Fibroblast of the aortic adventitia (primary cell): Measurements from ENCODE around the gene ROR2. TPM values are rescaled to one million over a fixed set of nuclear protein-coding genes. Genes with fewer than 3 reads are reported as not detected.
"Not testable (repeated sequence)": the region's sequence is repeated elsewhere in the genome, so short reads cannot be mapped to it uniquely, and the experiment has no call there.

Source experiments
- DNase-seq: peaks from one replicate; pipeline ENCODE4 v3.0.0-alpha.2; 2010; ENCODE audit warnings: low read depth
- H3K4me3 ChIP-seq: 2 replicates; pipeline ENCODE4 v1.5.1; 2011; ENCODE audit warnings: low read depth, mild to moderate bottlenecking, control low read depth, low read length, moderate library complexity
- total RNA-seq: library from RNA; depleted of rRNA; stranded (reverse); fragments of >200 nt; gene quantifications from 2 replicates; pipeline ENCODE4 v1.2.3, GENCODE V29; 2012; ENCODE audit warnings: low replicate concordance
- TF ChIP-seq, protein P1 (sequence below): IDR thresholded peaks from 2 replicates; pipeline ENCODE4 v1.5.1; 2011; ENCODE audit warnings: mild to moderate bottlenecking, low read length, control low read depth, inconsistent platforms; ENCODE audit not compliant: insufficient read depth

Gene ROR2
- total RNA-seq, 1 donor: 13.0 TPM

DNA sequence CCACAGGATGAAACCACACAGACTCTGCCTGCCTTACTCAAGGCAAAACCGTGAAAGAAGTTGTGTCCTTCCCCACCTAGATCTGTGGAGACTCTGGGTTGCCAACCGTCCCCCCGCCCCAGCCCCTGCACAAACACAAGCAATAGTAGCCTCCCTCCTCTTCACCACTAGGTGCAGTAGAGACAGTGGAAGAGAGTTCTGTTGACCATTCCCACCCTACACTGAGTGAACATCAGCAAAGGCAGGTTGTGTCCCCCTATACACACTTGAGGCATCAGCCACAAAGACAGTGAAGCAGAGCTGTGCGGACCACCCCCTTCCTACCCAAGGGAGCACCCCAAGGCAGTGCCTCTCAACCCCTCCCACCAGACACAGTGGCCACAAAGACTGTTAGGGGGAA lies 302.7 kb downstream of the ROR2 start:
- TF ChIP-seq, protein P1, sequence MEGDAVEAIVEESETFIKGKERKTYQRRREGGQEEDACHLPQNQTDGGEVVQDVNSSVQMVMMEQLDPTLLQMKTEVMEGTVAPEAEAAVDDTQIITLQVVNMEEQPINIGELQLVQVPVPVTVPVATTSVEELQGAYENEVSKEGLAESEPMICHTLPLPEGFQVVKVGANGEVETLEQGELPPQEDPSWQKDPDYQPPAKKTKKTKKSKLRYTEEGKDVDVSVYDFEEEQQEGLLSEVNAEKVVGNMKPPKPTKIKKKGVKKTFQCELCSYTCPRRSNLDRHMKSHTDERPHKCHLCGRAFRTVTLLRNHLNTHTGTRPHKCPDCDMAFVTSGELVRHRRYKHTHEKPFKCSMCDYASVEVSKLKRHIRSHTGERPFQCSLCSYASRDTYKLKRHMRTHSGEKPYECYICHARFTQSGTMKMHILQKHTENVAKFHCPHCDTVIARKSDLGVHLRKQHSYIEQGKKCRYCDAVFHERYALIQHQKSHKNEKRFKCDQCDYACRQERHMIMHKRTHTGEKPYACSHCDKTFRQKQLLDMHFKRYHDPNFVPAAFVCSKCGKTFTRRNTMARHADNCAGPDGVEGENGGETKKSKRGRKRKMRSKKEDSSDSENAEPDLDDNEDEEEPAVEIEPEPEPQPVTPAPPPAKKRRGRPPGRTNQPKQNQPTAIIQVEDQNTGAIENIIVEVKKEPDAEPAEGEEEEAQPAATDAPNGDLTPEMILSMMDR: no peak
- no peak for DNase-seq

DNA sequence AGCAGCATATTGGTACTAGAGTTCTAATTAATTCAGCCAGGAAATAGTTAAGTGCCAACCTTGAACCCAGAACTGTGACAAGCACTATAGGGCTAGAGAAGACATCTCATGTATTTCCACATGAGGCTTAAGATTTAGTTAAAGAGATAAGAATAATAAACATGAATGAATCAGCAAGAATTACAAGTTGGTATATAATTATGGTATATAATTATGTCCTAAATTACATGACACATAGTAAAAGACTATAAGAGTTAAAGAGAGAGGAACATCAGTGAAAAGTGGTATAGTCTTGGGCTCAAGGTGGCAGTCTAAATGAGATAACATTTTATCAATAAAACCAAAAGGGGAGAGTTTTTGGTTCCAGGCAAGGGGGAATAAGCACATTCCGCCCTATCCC lies 303.3 kb downstream of the ROR2 start:
- TF ChIP-seq, protein P1: no peak
- no peak overlapping the region for H3K4me3 ChIP-seq
- no peak for DNase-seq

More for the DNA sequence above, 302.7 kb downstream of the ROR2 start:
- H3K4me3 ChIP-seq: no peak overlapping the region

DNA sequence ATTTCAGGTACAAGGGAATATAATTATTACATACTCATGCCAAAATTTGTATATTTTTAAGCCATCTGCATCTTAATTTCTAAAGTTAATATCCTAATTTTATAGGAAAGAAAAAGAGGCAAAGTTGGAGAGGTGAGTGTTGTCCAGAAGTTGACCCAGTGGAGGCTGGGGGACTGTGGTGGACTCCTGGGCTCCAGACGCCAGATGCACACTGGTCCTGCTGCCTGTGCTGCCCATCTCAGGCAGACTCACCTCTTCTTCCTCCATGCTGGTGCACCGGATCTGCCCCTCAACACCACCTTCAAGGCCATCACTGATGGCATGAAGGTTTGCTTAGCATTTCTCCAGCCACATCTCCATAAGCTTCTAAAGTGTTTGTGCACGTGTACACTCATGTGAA lies 305.6 kb downstream of the ROR2 start:
- TF ChIP-seq, protein P1: no peak

DNA sequence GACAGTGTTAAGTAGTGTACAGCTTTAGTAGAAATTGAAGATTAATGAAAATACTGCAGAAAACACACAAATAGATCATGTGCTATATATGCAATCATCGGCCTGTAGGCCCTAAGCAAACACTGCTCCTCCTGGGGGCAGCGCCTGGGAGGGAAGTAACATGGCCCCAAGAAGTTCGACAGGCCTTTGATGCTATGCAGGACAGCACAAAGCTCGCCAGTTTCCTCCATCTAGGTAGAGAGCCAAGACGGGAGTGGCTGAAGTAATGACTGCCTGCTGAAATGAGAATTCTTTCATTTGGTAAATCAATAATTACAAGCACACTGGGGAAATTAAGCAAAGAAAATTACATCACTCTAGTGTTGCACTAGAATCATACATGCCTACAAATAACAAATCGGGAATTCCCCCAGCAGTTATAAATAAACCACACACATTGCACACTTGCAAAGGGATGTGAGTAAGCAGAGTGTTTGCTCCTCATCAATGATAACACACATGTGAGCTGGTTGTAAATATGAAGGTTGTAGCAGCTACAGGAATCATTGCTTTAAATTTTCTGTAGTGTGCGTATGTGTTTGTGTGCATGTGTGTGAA lies 306.4 kb downstream of the ROR2 start:
- peak; percentile 33 for DNase-seq
- no peak overlapping the region for H3K4me3 ChIP-seq
- TF ChIP-seq, protein P1: peak; percentile 11

More for the DNA sequence above, 305.6 kb downstream of the ROR2 start:
- DNase-seq: no peak
- H3K4me3 ChIP-seq: no peak overlapping the region

DNA sequence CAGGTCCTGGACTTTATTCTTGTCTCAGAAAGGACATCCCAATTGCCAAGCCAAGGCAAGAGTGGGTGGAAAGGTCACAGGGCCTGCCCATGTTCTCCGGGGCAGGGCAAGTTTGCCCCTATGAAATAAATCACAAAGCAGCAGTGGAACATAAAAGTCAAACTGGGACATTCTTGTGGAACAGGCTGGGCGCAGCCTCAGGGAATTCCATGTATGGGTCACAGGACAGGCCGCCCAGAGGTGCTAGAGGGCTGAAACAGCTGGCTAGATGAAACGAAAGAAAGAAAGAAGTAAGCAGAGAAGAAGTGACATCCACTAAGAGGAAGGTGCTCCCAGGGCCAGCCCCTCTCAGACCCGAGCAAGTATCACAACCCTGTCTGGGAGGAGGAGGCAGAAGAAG lies 307.3 kb downstream of the ROR2 start:
- TF ChIP-seq, protein P1: no peak
- DNase-seq: no peak
- no peak overlapping the region for H3K4me3 ChIP-seq

DNA sequence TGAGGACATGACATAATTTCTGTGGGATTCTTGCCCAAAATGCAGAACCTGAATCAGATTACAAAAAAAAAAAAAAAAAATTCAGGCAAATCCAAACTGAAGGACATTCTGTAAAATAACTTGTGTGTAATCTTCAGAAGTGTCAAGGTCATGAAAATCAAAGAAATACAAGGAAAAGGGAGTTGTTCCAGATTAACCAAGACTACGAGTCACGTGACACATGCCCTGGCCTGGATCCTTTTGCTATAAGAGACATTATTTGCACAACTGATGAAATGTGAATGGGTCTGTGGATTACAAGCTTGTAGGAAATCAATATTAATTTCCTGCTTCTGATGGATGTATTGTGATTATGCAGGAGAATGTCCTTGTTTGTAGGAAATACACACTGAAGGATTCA lies 309.6 kb downstream of the ROR2 start:
- no peak overlapping the region for H3K4me3 ChIP-seq
- TF ChIP-seq, protein P1: no peak
- no peak for DNase-seq

DNA sequence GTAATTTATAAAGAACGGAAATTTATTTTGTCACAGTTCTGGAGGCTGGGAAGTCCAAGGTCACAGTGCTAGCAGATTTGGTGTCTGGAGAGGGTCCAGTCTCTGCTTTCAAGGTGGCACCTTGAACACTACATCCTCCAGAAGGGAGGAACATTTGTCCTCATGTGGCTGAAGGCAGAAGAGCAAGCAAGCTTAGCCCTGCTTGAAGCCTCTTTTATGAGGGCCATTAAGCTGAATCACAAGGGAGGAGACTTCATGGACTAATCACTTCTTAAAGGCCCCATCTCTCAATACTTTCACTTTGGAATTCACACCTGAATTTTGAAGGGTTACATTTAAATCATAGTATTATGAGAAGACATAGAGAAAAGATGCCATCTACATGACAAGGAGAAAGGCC lies 311.0 kb downstream of the ROR2 start:
- no peak for DNase-seq
- TF ChIP-seq, protein P1: no peak
- H3K4me3 ChIP-seq: no peak overlapping the region

DNA sequence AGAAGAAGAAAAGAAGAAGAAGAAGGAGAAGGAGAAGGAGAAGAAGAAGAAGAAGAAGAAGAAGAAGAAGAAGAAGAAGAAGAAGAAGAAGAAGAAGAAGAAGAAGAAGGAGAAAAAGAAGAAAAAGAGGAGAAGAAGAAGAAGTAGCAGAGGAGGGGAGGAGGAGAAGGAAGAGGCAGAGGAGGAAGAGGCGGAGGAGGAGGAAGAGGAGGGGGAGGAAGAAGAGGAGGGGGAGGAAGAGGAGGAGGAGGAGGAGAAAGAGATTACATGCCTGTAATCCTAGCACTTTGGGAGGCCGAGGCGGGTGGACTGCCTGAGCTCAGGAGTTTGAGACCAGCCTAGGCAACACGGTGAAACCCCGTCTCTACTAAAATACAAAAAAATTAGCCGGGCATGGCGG lies 315.2 kb downstream of the ROR2 start:
- H3K4me3 ChIP-seq, DNase-seq: not testable (repeated sequence)
